ENCODE measurements around the gene PDXP. TPM values are rescaled to one million over a fixed set of nuclear protein-coding genes. Genes with fewer than 3 reads are reported as not detected.

PDXP gene
- total RNA-seq, 1 donor from 2014 or later, result 6.1 TPM

GRCh38 chr22:37630839-37631435, 27.6 kb upstream of the PDXP start:
- intact Hi-C loops (cut with DNase I), result loop anchor here (10.0 kb wide), 1 partner anchor 54 kb away; the partner anchor contains the start of gene NOL12
- TF ChIP-seq CTCF (IDR thresholded peaks at IDR 0.05), result no peak
- ATAC-seq, result no peak
- peaks cover 23% of the 10 kb centered on the region for H3K36me3 ChIP-seq
- no peak overlapping the region for H3K4me3 ChIP-seq
- H3K4me1 ChIP-seq, result peaks cover 48% of the 10 kb centered on the region
- DNase-seq, result no peak
- peak overlapping the region; percentile 11 for H3K27ac ChIP-seq
- no peaks in the 10 kb centered on the region for H3K9me3 ChIP-seq
- no peaks in the 10 kb centered on the region for H3K27me3 ChIP-seq

- Histone ChIP-seq H3K27ac (peak overlapping the region; percentile 11), H3K4me1 (peaks cover 48% of the 10 kb centered on the region), H3K27me3 (no peaks in the 10 kb centered on the region), H3K36me3 (peaks cover 23% of the 10 kb centered on the region), H3K4me3 (no peak overlapping the region), H3K9me3 (no peaks in the 10 kb centered on the region)
- TF ChIP-seq CTCF (IDR thresholded peaks at IDR 0.05), result no peak
- ATAC-seq, result no peak
- intact Hi-C loops (cut with DNase I), result loop anchor here (10.0 kb wide), 1 partner anchor 53 kb away; the partner anchor contains the start of gene NOL12
- DNase-seq, result no peak
These were observed 26.9 kb upstream of the PDXP start for GRCh38 chr22:37631448-37632173.

GRCh38 chr22:37632174-37633088, 26.1 kb upstream of the PDXP start:
- Histone ChIP-seq H3K27ac (peak overlapping the region; percentile 89), H3K9me3 (no peaks in the 10 kb centered on the region), H3K4me1 (peaks cover 47% of the 10 kb centered on the region), H3K4me3 (no peak overlapping the region), H3K27me3 (no peaks in the 10 kb centered on the region), H3K36me3 (peaks cover 23% of the 10 kb centered on the region)
- TF ChIP-seq CTCF (IDR thresholded peaks at IDR 0.05), result no peak
- no peak for ATAC-seq
- intact Hi-C loops (cut with DNase I), result loop anchor here (10.0 kb wide), 1 partner anchor 52 kb away; the partner anchor contains the start of gene NOL12
- no peak for DNase-seq

GRCh38 chr22:37633089-37633624, 25.4 kb upstream of the PDXP start:
- Histone ChIP-seq H3K27ac (peak overlapping the region; percentile 89), H3K4me1 (peaks cover 47% of the 10 kb centered on the region), H3K36me3 (peaks cover 23% of the 10 kb centered on the region), H3K9me3 (no peaks in the 10 kb centered on the region), H3K4me3 (no peak overlapping the region), H3K27me3 (no peaks in the 10 kb centered on the region)
- ATAC-seq, result peak; percentile 0
- intact Hi-C loops (cut with DNase I), result loop anchor here (10.0 kb wide), 1 partner anchor 52 kb away; the partner anchor contains the start of gene NOL12
- no peak for TF ChIP-seq CTCF (IDR thresholded peaks at IDR 0.05)
- no peak for DNase-seq

Measured in upper lobe of right lung (tissue), 1 donor.